Suprapubic skin (tissue), 4 donors: ENCODE measurements around the gene MLYCD. TPM values are rescaled to one million over a fixed set of nuclear protein-coding genes. Genes with fewer than 3 reads are reported as not detected.

Experiments
- DNase-seq, 2 donors: peaks; one replicate each; pipeline ENCODE4 v3.0.0-alpha.2; 2019; ENCODE audit warnings: low spot score in 2 of 2
- H3K27ac ChIP-seq: fragments of 200-600 bp; sonication (generic); one replicate; pipeline ENCODE4 v1.5.1; 2019
- H3K27me3 ChIP-seq: fragments of 200-600 bp; sonication (generic); one replicate; pipeline ENCODE4 v1.5.1; 2019
- H3K36me3 ChIP-seq: fragments of 200-600 bp; sonication (generic); one replicate; pipeline ENCODE4 v1.5.1; 2019
- H3K4me1 ChIP-seq: fragments of 200-600 bp; sonication (generic); one replicate; pipeline ENCODE4 v1.5.1; 2019
- H3K4me3 ChIP-seq: fragments of 200-600 bp; sonication (generic); one replicate; pipeline ENCODE4 v1.5.1; 2019; ENCODE audit warnings: mild to moderate bottlenecking
- H3K9me3 ChIP-seq: fragments of 200-600 bp; sonication (generic); one replicate; pipeline ENCODE4 v1.5.1; 2019
- CTCF ChIP-seq, 2 donors: fragments of 200-600 bp in 1 of 2; fragments of 450-650 bp in 1 of 2; sonication (generic) in 1 of 2; IDR thresholded peaks; one replicate each; pipeline ENCODE4 v1.5.1; 2016 to 2019; ENCODE audit warnings: antibody characterized with exemption in 2 of 2, mild to moderate bottlenecking in 1 of 2, moderate library complexity in 1 of 2
- EP300 ChIP-seq: sonication (generic); formaldehyde crosslinking; IDR thresholded peaks from one replicate; pipeline ENCODE4 v1.6.1; 2017; ENCODE audit warnings: antibody characterized with exemption
- POLR2A ChIP-seq, 2 donors: fragments of 450-650 bp; IDR thresholded peaks; one replicate each; pipeline ENCODE4 v1.6.1; 2017; ENCODE audit warnings: antibody characterized with exemption in 2 of 2, mild to moderate bottlenecking in 2 of 2, moderate library complexity in 2 of 2
- POLR2AphosphoS5 ChIP-seq, 3 donors: sonication (generic); formaldehyde crosslinking; IDR thresholded peaks; one replicate each; pipeline ENCODE4 v1.6.1; 2017; ENCODE audit warnings: antibody characterized with exemption in 3 of 3
- WGBS: methylation state at CpG from one replicate; pipeline ENCODE4 v1.1.5; 2018; 5-methylcytosine and 5-hydroxymethylcytosine counted together
- total RNA-seq, 4 donors: library from RNA; depleted of rRNA; stranded (reverse); fragments of >200 nt; gene quantifications; one replicate each; pipeline ENCODE4 v1.1.0, GENCODE V29; 2016

MLYCD gene
- total RNA-seq, 4 donors from 2014 or later, result 4.4 to 23.7 (median 5.7) TPM

- WGBS, result 93% methylated on average over 4 of the region's 8 CpGs
- Histone ChIP-seq H3K27me3 (peaks cover 6% of the 10 kb centered on the region), H3K27ac (no peak overlapping the region), H3K4me1 (no peaks in the 10 kb centered on the region), H3K4me3 (no peak overlapping the region), H3K36me3 (no peaks in the 10 kb centered on the region), H3K9me3 (no peaks in the 10 kb centered on the region)
- TF ChIP-seq EP300, result no peak
- no peak for TF ChIP-seq POLR2A (IDR thresholded peaks at IDR 0.05)
- TF ChIP-seq CTCF (IDR thresholded peaks at IDR 0.05), result no peak
- TF ChIP-seq POLR2AphosphoS5 (IDR thresholded peaks at IDR 0.05), result no peak
- DNase-seq, result no peak
These were observed 45.1 kb upstream of the MLYCD start for GRCh38 chr16:83853834-83854233.

- TF ChIP-seq POLR2A (IDR thresholded peaks at IDR 0.05) (no peak), EP300 (no peak), POLR2AphosphoS5 (IDR thresholded peaks at IDR 0.05) (no peak), CTCF (IDR thresholded peaks at IDR 0.05) (no peak)
- no peak overlapping the region for H3K4me3 ChIP-seq
- peaks cover 6% of the 10 kb centered on the region for H3K27me3 ChIP-seq
- H3K36me3 ChIP-seq, result no peaks in the 10 kb centered on the region
- no peaks in the 10 kb centered on the region for H3K4me1 ChIP-seq
- 90% methylated on average over 9 of the region's 9 CpGs for WGBS
- no peak for DNase-seq
- H3K27ac ChIP-seq, result no peak overlapping the region
- no peaks in the 10 kb centered on the region for H3K9me3 ChIP-seq
These were observed 44.5 kb upstream of the MLYCD start for GRCh38 chr16:83854420-83854819.

GRCh38 chr16:83856792-83857191 is 42.1 kb upstream of the MLYCD start:
- Histone ChIP-seq H3K4me3 (no peak overlapping the region), H3K9me3 (no peaks in the 10 kb centered on the region), H3K4me1 (no peaks in the 10 kb centered on the region), H3K36me3 (no peaks in the 10 kb centered on the region), H3K27me3 (peaks cover 6% of the 10 kb centered on the region), H3K27ac (no peak overlapping the region)
- TF ChIP-seq POLR2A (IDR thresholded peaks at IDR 0.05), result no peak
- no peak for TF ChIP-seq EP300
- TF ChIP-seq CTCF (IDR thresholded peaks at IDR 0.05), result no peak
- TF ChIP-seq POLR2AphosphoS5 (IDR thresholded peaks at IDR 0.05), result no peak
- no peak for DNase-seq
- 59% methylated on average over 4 of the region's 4 CpGs for WGBS

GRCh38 chr16:83859265-83859664 is 39.6 kb upstream of the MLYCD start:
- 84% methylated on average over 8 of the region's 8 CpGs for WGBS
- TF ChIP-seq EP300 (no peak), CTCF (IDR thresholded peaks at IDR 0.05) (no peak), POLR2AphosphoS5 (IDR thresholded peaks at IDR 0.05) (no peak), POLR2A (IDR thresholded peaks at IDR 0.05) (no peak)
- no peak overlapping the region for H3K4me3 ChIP-seq

GRCh38 chr16:83862661-83863060 is 36.3 kb upstream of the MLYCD start:
- Histone ChIP-seq H3K9me3 (no peaks in the 10 kb centered on the region), H3K27me3 (no peaks in the 10 kb centered on the region), H3K4me3 (no peak overlapping the region), H3K4me1 (no peaks in the 10 kb centered on the region), H3K36me3 (no peaks in the 10 kb centered on the region), H3K27ac (no peak overlapping the region)
- TF ChIP-seq POLR2AphosphoS5 (IDR thresholded peaks at IDR 0.05) (no peak), EP300 (no peak), POLR2A (IDR thresholded peaks at IDR 0.05) (no peak), CTCF (IDR thresholded peaks at IDR 0.05) (no peak)
- DNase-seq, result no peak
- WGBS, result 67% methylated on average over 7 of the region's 7 CpGs

More at GRCh38 chr16:83859265-83859664, 39.6 kb upstream of the MLYCD start:
- H3K36me3 ChIP-seq, result no peaks in the 10 kb centered on the region
- no peaks in the 10 kb centered on the region for H3K27me3 ChIP-seq
- no peak for DNase-seq
- no peaks in the 10 kb centered on the region for H3K9me3 ChIP-seq
- no peaks in the 10 kb centered on the region for H3K4me1 ChIP-seq
- no peak overlapping the region for H3K27ac ChIP-seq
